Gastrocnemius medialis (tissue), 4 donors: ENCODE measurements around the gene GALNT6.

Experiments
- CTCF ChIP-seq, 5 experiments: fragments of 450-650 bp in 3 of 5; fragments of 200-600 bp in 2 of 5; sonication (generic) in 2 of 5; IDR thresholded peaks in 4 of 5; conservative IDR thresholded peaks in 1 of 5; 1 replicate in 4 of 5; 2 replicates in 1 of 5; pipeline ENCODE4 v1.5.1; 2016 to 2019; ENCODE audit warnings: antibody characterized with exemption in 5 of 5, mild to moderate bottlenecking in 3 of 5, moderate library complexity in 3 of 5
- POLR2A ChIP-seq, 2 donors: fragments of 450-650 bp; IDR thresholded peaks; one replicate each; pipeline ENCODE4 v1.6.1; 2017; ENCODE audit warnings: antibody characterized with exemption in 2 of 2, mild to moderate bottlenecking in 2 of 2, moderate library complexity in 2 of 2

GRCh38 chr12:51403159-51403558 lies 12.0 kb upstream of the GALNT6 start:
- no peak for TF ChIP-seq CTCF (IDR thresholded peaks at IDR 0.05 in 4 of 5, conservative IDR thresholded peaks at IDR 0.05 in 1 of 5)
- no peak for TF ChIP-seq POLR2A (IDR thresholded peaks at IDR 0.05)
